NOMO-1 treated with DMSO at 0.1 percent for 48 hours (cell line): ENCODE results near the gene ZNF80.

Experiments
- DNase-seq: peaks from one replicate; lab custom pipeline; 2025; ENCODE audit not compliant: unreplicated experiment; lab: John Stamatoyannopoulos, UW

ZNF80 gene

GRCh38 chr3:114221165-114221880 lies 16.1 kb downstream of the ZNF80 start:
- peak; percentile 9 for DNase-seq

- no peak for DNase-seq
These were observed 17.6 kb downstream of the ZNF80 start for GRCh38 chr3:114219741-114220140.

GRCh38 chr3:114218578-114219185 lies 18.7 kb downstream of the ZNF80 start:
- DNase-seq = no peak

- DNase-seq = no peak
These were observed 19.4 kb downstream of the ZNF80 start for GRCh38 chr3:114218006-114218405.

GRCh38 chr3:114217266-114217665 lies 20.1 kb downstream of the ZNF80 start:
- DNase-seq = no peak

- no peak for DNase-seq
These were observed 21.0 kb downstream of the ZNF80 start for GRCh38 chr3:114216186-114216970.

- no peak for DNase-seq
These were observed 22.6 kb downstream of the ZNF80 start for GRCh38 chr3:114214542-114215341.

- DNase-seq = peak; percentile 84
These were observed 23.5 kb downstream of the ZNF80 start for GRCh38 chr3:114213627-114214541.

- no peak for DNase-seq
These were observed 24.1 kb downstream of the ZNF80 start for GRCh38 chr3:114213292-114213626.

- no peak for DNase-seq
These were observed 24.7 kb downstream of the ZNF80 start for GRCh38 chr3:114212646-114213045.

- DNase-seq = peak; percentile 8
These were observed 29.6 kb downstream of the ZNF80 start for GRCh38 chr3:114207768-114208167.

- DNase-seq = no peak
These were observed 31.0 kb downstream of the ZNF80 start for GRCh38 chr3:114206342-114206741.

GRCh38 chr3:114205541-114205940 lies 31.8 kb downstream of the ZNF80 start:
- DNase-seq = no peak

- no peak for DNase-seq
These were observed 42.6 kb downstream of the ZNF80 start for GRCh38 chr3:114194750-114195149.

- DNase-seq = no peak
These were observed 45.2 kb downstream of the ZNF80 start for GRCh38 chr3:114192136-114192535.

GRCh38 chr3:114186501-114186900 lies 50.9 kb downstream of the ZNF80 start:
- DNase-seq = no peak
